ENCODE results near the gene IFT81.

DNA sequence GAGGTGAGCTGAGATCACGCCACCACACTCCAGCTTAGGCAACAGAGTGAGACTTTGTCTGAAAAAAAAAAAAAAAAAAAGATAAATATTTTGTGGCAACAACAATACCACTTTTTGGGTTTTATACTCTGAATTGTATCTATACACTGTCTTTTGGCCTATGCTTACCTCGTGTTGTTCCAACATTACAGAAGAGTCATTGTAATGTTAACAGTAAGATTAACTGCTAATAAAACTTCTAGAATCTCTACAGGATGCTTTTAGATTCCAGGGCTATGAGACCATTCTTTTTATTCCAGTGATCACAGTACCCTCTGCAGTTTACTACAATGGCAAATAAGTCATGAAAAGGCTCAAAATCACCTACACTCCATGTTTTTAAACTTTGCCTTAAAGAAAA is 11.6 kb downstream of the IFT81 start:
- TF ChIP-seq, protein P1, sequence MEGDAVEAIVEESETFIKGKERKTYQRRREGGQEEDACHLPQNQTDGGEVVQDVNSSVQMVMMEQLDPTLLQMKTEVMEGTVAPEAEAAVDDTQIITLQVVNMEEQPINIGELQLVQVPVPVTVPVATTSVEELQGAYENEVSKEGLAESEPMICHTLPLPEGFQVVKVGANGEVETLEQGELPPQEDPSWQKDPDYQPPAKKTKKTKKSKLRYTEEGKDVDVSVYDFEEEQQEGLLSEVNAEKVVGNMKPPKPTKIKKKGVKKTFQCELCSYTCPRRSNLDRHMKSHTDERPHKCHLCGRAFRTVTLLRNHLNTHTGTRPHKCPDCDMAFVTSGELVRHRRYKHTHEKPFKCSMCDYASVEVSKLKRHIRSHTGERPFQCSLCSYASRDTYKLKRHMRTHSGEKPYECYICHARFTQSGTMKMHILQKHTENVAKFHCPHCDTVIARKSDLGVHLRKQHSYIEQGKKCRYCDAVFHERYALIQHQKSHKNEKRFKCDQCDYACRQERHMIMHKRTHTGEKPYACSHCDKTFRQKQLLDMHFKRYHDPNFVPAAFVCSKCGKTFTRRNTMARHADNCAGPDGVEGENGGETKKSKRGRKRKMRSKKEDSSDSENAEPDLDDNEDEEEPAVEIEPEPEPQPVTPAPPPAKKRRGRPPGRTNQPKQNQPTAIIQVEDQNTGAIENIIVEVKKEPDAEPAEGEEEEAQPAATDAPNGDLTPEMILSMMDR (tag by site-specific recombination; IDR thresholded peaks at IDR 0.05): no peak
- TF ChIP-seq, protein P2, sequence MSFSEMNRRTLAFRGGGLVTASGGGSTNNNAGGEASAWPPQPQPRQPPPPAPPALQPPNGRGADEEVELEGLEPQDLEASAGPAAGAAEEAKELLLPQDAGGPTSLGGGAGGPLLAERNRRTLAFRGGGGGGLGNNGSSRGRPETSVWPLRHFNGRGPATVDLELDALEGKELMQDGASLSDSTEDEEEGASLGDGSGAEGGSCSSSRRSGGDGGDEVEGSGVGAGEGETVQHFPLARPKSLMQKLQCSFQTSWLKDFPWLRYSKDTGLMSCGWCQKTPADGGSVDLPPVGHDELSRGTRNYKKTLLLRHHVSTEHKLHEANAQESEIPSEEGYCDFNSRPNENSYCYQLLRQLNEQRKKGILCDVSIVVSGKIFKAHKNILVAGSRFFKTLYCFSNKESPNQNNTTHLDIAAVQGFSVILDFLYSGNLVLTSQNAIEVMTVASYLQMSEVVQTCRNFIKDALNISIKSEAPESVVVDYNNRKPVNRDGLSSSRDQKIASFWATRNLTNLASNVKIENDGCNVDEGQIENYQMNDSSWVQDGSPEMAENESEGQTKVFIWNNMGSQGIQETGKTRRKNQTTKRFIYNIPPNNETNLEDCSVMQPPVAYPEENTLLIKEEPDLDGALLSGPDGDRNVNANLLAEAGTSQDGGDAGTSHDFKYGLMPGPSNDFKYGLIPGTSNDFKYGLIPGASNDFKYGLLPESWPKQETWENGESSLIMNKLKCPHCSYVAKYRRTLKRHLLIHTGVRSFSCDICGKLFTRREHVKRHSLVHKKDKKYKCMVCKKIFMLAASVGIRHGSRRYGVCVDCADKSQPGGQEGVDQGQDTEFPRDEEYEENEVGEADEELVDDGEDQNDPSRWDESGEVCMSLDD (tag by site-specific recombination; IDR thresholded peaks at IDR 0.05): no peak
- TF ChIP-seq ZNF544 (tag by site-specific recombination; IDR thresholded peaks at IDR 0.05): no peak
- TF ChIP-seq ZNF311 (tag by site-specific recombination; IDR thresholded peaks at IDR 0.05; ENCODE audit: borderline replicate concordance): no peak
- TF ChIP-seq ZNF747 (tag by site-specific recombination; IDR thresholded peaks at IDR 0.05): no peak
- TF ChIP-seq ZNF571 (tag by site-specific recombination; IDR thresholded peaks at IDR 0.05): no peak
- TF ChIP-seq ZNF600 (tag by site-specific recombination; IDR thresholded peaks at IDR 0.05): no peak
- TF ChIP-seq WT1 (tag by site-specific recombination; IDR thresholded peaks at IDR 0.05): no peak
- TF ChIP-seq TCF7L2 (IDR thresholded peaks at IDR 0.05; ENCODE audit: borderline replicate concordance, low read depth, low read length): no peak
- no peak for TF ChIP-seq ZNF133 (tag by site-specific recombination; IDR thresholded peaks at IDR 0.05)
- TF ChIP-seq, protein P3, sequence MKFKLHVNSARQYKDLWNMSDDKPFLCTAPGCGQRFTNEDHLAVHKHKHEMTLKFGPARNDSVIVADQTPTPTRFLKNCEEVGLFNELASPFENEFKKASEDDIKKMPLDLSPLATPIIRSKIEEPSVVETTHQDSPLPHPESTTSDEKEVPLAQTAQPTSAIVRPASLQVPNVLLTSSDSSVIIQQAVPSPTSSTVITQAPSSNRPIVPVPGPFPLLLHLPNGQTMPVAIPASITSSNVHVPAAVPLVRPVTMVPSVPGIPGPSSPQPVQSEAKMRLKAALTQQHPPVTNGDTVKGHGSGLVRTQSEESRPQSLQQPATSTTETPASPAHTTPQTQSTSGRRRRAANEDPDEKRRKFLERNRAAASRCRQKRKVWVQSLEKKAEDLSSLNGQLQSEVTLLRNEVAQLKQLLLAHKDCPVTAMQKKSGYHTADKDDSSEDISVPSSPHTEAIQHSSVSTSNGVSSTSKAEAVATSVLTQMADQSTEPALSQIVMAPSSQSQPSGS (tag by site-specific recombination; IDR thresholded peaks at IDR 0.05; ENCODE audit: low read depth): no peak
- no peak for TF ChIP-seq PRDM1 (tag by site-specific recombination; IDR thresholded peaks at IDR 0.05)
